ENCODE results near the gene LRRC61.
"Not testable (repeated sequence)": the region's sequence is repeated elsewhere in the genome, so short reads cannot be mapped to it uniquely, and the experiment has no call there.

Gene LRRC61

DNA sequence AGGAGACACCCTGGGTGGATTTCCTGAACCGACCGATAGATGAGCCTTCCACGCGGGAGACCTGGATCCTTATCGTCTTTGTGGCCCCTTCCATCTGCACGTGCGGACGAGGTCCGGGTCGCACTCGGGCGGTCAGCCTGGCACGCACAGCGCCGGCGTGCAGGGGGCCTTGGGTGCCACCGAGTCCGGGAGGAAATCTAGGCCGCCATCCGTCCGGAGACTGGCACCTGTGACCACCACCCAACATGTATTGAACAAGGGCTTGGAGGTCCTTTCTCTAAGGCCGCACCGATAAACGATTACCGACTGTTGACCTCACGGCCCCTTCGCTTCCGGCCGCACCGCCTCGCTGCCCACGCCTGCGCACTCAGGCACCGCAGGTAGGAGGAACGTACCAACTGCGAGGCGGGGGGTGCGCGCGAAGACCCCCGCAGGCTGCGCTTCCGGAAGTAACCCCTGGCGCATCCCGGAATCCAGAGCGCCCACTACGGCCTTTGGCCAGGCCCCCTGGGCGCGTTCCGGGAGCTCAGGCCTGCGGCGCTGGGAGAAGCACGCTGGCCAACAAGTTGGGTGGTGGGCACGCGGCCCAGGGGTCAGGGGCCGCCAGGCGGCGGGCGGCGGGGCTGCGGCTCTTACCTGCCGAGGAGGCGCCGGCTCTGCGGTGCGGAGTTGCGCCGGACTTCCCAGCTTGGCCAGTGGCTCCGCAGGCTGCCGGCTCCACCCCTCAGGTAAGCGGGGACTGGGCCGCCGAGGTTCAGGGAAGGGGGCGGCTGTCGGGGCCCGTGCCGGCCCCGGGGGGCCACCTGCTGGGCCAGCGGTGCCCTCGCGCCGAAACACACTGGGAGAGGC lies at the start of gene LRRC61, which contains the start of gene ACTR3C:
LRRC61 (plus strand) TSS at position 523 of the 849 bp plus-strand sequence. CDS start 13,507 bp downstream, outside the sequence.
ACTR3C (minus strand) TSS at position 713 of the 849 bp plus-strand sequence. CDS start 28,249 bp downstream, outside the sequence.
- no peak for DNase-seq (ENCODE audit: low read depth)

GRCh38 chr7:150276132-150276695 lies 46.9 kb upstream of the LRRC61 start:
- not testable (repeated sequence) for DNase-seq (ENCODE audit: low read depth)

- not testable (repeated sequence) for DNase-seq (ENCODE audit: low read depth)
Observed at GRCh38 chr7:150278383-150278782, 44.8 kb upstream of the LRRC61 start.

- not testable (repeated sequence) for DNase-seq (ENCODE audit: low read depth)
Observed at GRCh38 chr7:150281681-150282403, 41.3 kb upstream of the LRRC61 start.

DNA sequence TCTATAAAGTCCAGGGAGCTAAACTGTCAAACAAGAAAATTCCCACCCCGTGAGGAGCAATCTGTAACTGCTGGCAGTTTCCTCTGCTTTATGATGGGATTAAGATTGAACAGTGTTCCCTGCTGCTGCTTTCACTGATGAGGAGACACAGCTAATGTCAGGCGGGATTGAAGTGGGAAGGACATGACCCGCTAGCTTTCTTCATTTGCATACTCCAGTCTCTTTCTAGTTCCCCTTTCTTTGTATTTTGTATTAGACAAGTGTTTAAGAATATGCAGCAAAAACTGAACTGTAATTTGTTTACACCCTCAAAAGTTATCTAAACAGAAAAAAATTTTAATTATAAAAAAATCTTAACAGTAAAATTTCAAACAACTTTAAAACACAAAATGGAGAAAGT lies 40.0 kb upstream of the LRRC61 start:
- not testable (repeated sequence) for DNase-seq (ENCODE audit: low read depth)

DNA sequence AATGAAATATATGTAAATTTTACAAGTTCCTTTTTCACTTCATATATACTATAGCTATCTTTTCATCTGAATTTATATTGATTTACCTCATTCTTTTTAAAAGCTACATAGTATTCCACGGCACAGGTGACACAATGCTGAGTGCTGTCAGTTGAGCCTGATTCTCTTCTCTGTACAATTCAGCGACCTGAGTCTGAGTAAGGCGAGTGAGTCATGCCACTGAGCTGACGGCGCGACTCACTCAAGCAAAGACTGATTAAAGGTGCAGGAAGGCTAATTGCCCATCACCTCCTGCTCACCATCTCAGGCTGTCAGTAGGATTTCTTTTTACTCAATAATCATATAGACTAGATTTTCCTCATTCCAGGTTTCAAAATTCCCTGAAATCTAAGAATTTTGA lies 39.5 kb upstream of the LRRC61 start:
- DNase-seq (ENCODE audit: low read depth): not testable (repeated sequence)

- not testable (repeated sequence) for DNase-seq (ENCODE audit: low read depth)
Observed at GRCh38 chr7:150285849-150286754, 37.1 kb upstream of the LRRC61 start.

DNA sequence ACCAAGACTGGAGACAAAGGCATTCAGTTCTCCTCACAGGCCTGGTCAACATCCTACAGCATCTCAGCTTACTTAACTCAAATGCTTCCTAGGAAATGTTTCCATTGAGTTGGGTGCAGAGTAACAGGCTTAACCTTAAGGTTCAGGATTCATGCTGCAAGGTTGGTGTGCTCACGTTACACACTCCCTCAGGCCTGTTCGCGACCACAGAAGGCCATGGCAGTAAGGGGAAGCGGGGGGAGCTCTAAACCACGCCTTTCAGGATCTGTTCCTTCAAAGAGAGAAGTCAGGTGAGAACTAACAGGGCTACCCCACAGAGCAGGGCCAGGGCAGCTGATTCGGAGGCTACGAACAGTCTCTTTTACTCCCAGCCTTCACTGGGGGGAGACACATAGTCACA lies 35.3 kb upstream of the LRRC61 start:
- not testable (repeated sequence) for DNase-seq (ENCODE audit: low read depth)

GRCh38 chr7:150288816-150289215 lies 34.3 kb upstream of the LRRC61 start:
- not testable (repeated sequence) for DNase-seq (ENCODE audit: low read depth)

GRCh38 chr7:150290317-150290716 lies 32.8 kb upstream of the LRRC61 start:
- not testable (repeated sequence) for DNase-seq (ENCODE audit: low read depth)

GRCh38 chr7:150295027-150295426 lies 28.1 kb upstream of the LRRC61 start:
- not testable (repeated sequence) for DNase-seq (ENCODE audit: low read depth)

- not testable (repeated sequence) for DNase-seq (ENCODE audit: low read depth)
Observed at GRCh38 chr7:150295614-150296013, 27.5 kb upstream of the LRRC61 start.

GRCh38 chr7:150296802-150297201 lies 26.4 kb upstream of the LRRC61 start:
- not testable (repeated sequence) for DNase-seq (ENCODE audit: low read depth)

DNA sequence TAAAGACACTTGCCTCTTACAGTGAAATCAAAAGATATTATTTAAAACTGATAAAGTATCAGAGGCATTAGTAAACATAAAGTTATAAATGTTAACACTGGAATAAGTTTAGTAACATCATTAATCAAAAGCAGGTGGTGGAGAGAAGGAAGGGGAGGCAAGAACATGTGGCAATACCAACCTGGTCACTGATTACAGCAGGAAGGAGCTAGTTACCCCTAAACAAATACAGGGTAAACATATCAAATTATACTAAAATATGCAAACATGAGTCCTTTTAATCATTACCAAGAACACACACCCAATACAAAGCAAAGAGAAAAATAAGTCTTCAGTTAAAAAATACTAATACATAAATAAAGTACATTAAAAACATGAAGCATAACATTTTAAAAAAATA lies 25.2 kb upstream of the LRRC61 start:
- not testable (repeated sequence) for DNase-seq (ENCODE audit: low read depth)

- DNase-seq (ENCODE audit: low read depth): not testable (repeated sequence)
Observed at GRCh38 chr7:150302908-150303310, 20.2 kb upstream of the LRRC61 start.

DNA sequence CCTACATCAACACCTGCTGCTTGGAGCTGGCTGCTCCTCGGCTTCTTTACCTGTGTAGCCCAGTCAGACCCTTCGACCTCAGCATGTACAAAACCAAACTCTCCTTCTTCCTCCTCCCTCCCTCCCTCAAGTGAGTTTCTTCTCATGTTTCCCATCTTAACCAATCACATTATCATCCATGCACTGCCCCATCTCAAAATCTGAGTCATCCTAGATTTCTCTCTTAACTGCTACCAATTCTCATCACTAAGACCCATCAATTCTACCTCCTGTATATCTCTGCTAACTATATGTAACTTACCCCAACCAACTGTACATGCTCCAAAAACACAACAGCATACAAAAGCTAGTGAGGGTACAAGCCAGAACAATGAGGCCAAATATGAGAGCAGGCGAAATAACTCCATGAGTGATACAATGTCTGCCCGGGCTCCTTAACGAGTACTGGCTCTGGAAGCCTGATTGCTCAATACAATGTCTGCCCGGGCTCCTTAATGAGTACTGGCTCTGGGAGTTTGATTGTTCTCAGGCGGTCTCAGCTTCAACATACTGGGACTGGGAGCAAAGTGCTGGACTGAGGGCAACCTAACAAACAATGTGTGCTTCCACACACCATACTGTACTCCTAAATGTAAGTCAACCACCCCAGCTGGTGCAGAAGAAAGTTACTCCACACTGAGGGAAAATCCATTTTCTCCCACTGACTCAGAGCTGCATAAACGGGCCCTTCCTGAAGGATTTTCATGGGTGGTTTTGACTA lies 18.5 kb upstream of the LRRC61 start:
- DNase-seq (ENCODE audit: low read depth): not testable (repeated sequence)

DNA sequence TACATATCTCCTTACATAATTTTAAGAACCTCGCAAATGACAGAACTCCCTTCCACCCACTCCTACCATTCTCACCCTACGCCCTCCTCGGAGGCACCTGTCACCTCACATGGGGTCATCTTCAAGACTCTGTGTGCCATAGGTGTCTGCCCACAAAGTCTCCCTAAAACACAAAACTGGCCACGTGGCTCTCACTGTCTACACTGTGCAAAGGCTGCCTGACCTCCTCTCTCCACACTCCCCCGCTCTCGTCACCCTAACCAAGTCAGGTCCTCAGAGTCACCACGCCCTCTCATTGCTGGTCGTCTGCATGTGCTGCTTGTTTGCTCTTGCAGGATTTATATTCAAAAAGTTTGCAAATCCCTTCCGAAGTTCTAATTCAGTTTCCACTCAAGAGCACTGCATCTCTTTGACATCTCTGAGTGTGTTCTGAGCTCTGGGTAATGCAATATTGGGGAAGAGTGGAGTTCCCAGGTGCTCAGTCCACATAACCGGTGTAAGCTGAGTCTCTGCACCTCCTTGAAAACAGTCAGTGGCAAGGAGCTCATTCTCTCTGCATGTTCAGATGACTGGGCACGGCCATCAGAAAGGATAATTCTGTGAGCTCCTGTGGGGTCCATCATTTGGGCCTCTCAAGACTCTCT lies 17.8 kb upstream of the LRRC61 start:
- not testable (repeated sequence) for DNase-seq (ENCODE audit: low read depth)

- not testable (repeated sequence) for DNase-seq (ENCODE audit: low read depth)
Observed at GRCh38 chr7:150305903-150306284, 17.3 kb upstream of the LRRC61 start.

- DNase-seq (ENCODE audit: low read depth): not testable (repeated sequence)
Observed at GRCh38 chr7:150306377-150306776, 16.8 kb upstream of the LRRC61 start.

DNA sequence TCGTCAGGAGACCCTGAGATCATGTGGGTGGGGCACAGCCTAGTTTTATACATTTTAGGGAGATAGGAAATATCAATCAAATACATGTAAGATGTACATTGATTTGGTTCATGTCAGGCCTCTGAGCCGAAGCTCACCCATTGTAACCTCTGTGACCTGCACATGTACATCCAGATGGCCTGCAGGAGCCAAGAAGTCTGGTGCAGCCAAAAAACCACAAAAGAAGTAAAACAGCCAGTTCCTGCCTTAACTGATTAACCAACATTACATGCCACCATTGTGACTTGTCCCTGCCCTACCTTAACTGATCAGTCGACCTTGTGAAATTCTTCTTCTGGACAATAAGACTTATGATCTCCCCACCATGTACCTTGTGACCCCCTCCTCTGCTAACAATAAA lies 16.0 kb upstream of the LRRC61 start:
- no peak for DNase-seq (ENCODE audit: low read depth)

All from HS-5 (cell line).